ENCODE measurements around the gene WEE2. TPM values are rescaled to one million over a fixed set of nuclear protein-coding genes. Genes with fewer than 3 reads are reported as not detected.

WEE2 gene
- total and polyA plus RNA-seq, 9 of the 15 experiments (the other 6 are each of a cell fraction or from before 2014, with no cell fraction given) = not detected

DNA sequence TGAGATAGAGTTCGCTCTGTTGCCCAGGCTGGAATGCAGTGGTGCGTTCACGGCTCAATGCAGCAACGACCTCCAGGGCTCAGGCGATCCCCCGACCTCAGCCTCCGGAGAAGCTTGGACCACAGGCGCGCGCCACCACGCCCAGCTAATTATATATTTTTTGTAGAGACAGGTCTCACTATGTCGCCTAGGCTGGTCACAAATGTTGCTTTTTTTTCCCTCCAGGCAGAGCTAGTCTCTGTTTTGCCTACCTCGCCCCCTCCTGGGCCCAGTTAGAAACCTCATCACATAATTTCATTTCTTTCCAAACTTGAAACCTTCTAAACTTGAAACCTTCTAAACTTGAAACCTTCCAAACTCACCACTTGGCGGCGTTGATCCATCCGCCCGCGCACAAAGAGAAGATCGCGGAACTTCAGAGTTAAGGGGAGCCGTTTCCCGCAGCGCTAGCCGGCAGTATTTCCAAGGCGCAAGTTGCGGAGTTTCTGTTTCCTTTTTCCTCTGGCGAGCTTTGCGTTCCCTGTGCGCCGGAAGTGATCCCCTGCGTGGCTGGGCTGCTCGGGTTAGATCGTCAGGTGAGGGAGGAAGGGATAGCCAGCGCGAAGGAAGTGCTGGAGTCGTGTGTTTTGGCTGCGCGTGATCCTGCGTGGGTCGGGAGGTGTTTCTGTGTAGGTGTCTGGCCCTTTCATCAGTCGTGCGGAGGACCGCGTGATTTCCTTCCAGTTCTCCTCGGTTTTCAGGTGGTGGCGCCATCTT is 29.9 kb downstream of the WEE2 start, which contains the start of gene SSBP1 (continued):
- TF ChIP-seq ZNF318 (IDR thresholded peaks at IDR 0.05; ENCODE audit: borderline replicate concordance in 1 of 2, low read depth in 1 of 2) (peak in 1 of 2 experiments; percentile 79; a peak in 1 of 4 replicates), MAFF (IDR thresholded peaks at IDR 0.05; ENCODE audit: low read length) (no peak), WHSC1 (IDR thresholded peaks at IDR 0.05; ENCODE audit: low read length) (no peak), ZNF232 (CRISPR knock-in tag; IDR thresholded peaks at IDR 0.05) (no peak), ZNF184 (CRISPR knock-in tag; IDR thresholded peaks at IDR 0.05) (no peak), RERE (CRISPR knock-in tag; IDR thresholded peaks at IDR 0.05; ENCODE audit: borderline replicate concordance) (no peak)
- TF ChIP-seq, protein P1, sequence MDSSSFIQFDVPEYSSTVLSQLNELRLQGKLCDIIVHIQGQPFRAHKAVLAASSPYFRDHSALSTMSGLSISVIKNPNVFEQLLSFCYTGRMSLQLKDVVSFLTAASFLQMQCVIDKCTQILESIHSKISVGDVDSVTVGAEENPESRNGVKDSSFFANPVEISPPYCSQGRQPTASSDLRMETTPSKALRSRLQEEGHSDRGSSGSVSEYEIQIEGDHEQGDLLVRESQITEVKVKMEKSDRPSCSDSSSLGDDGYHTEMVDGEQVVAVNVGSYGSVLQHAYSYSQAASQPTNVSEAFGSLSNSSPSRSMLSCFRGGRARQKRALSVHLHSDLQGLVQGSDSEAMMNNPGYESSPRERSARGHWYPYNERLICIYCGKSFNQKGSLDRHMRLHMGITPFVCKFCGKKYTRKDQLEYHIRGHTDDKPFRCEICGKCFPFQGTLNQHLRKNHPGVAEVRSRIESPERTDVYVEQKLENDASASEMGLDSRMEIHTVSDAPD (CRISPR knock-in tag; IDR thresholded peaks at IDR 0.05) = no peak
- TF ChIP-seq, protein P2, sequence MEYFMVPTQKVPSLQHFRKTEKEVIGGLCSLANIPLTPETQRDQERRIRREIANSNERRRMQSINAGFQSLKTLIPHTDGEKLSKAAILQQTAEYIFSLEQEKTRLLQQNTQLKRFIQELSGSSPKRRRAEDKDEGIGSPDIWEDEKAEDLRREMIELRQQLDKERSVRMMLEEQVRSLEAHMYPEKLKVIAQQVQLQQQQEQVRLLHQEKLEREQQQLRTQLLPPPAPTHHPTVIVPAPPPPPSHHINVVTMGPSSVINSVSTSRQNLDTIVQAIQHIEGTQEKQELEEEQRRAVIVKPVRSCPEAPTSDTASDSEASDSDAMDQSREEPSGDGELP (CRISPR knock-in tag; IDR thresholded peaks at IDR 0.05; ENCODE audit: borderline replicate concordance) = peak; percentile 96

Data from K562 (cell line).